GM12874 (cell line): ENCODE results near the gene ROMO1.

ENCODE experiments used
- TF ChIP-seq, protein P1 (sequence below): IDR thresholded peaks from 2 replicates; pipeline ENCODE4 v1.5.1; 2011; ENCODE audit warnings: low read depth, mild to moderate bottlenecking, control low read depth, low read length, moderate library complexity; ENCODE audit not compliant: insufficient read depth

Gene ROMO1

DNA sequence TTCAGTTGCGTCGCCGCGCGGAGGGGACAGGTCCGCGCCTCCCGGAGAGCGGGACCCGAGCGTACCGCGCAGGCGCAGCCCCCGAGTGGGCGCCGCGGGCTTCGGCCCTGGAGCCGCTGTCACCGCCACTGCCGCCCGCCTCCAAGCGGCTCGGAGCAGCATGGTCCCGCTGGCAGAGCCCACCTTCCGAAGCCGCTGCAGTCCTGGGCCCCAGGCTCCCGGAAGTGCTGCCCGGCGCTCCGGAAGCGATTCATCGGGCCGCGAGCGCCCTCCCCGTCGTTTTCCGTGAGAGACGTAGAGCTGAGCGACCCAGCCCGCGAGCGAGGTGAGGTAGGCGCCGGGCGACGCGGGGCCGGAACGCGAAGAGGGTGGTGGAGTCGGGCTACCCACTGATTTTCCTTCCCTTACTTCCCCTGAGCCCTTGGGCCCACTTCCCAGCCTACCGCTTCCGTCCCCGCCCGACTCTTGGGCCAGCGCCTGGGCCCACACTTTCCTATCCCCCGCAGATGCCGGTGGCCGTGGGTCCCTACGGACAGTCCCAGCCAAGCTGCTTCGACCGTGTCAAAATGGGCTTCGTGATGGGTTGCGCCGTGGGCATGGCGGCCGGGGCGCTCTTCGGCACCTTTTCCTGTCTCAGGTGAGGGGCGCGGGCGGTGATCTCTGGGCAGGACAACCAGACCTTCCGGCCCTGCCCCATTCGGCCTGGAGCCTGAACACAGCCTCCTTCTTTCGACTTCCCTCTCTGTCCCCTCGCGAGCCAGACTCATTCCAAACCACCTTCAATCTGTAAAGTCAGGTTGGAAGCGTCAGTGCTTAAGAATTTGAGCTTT, at the start of gene ROMO1, which contains the start of gene NFS1:
Gene ROMO1 (plus strand): TSS at position 279 of the 830 bp plus-strand sequence. CDS start 228 bp downstream, at position 507.
Gene NFS1 (minus strand): TSS at position 226 of the 830 bp plus-strand sequence. CDS start 64 bp downstream, at position 162.
- TF ChIP-seq, protein P1, sequence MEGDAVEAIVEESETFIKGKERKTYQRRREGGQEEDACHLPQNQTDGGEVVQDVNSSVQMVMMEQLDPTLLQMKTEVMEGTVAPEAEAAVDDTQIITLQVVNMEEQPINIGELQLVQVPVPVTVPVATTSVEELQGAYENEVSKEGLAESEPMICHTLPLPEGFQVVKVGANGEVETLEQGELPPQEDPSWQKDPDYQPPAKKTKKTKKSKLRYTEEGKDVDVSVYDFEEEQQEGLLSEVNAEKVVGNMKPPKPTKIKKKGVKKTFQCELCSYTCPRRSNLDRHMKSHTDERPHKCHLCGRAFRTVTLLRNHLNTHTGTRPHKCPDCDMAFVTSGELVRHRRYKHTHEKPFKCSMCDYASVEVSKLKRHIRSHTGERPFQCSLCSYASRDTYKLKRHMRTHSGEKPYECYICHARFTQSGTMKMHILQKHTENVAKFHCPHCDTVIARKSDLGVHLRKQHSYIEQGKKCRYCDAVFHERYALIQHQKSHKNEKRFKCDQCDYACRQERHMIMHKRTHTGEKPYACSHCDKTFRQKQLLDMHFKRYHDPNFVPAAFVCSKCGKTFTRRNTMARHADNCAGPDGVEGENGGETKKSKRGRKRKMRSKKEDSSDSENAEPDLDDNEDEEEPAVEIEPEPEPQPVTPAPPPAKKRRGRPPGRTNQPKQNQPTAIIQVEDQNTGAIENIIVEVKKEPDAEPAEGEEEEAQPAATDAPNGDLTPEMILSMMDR: peak; percentile 16; the same call in 1 of the 2 replicates

DNA sequence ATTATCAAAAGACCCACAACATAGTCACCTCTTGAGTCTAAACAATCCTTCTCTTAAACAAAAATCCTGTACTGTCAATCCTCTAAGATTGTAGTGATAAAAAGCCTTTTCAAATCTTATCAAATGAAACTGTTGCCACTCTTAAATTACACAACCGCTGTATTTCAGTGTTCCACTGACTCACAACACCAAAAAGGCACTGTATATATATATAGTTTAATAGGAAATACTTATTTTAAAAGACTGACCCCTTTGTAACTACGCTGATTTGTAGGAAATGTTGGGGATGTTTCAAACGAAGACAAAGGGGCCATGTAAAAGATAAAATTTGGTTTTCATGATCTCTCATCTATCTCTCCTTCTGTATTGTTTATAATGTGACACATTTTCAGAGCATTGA, 48.6 kb upstream of the ROMO1 start:
- TF ChIP-seq, protein P1: no peak

DNA sequence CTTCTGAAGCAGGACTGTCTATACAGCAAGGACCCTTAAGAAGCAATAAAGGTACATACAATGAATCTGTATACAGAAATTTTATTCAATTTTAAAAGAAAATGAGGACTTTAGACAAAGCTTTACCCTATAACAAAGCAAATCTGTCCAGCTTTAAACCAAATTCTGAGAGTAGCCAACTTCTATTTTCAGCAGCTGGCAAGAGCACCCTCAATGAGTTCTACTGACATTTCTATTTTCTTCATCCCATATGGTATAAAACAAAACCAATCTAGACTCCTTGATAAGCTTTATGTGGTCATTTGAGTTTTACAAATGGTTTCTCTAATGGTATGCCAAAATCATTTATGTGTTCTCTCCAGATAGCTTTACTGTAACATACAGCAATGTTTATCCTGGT, 47.2 kb upstream of the ROMO1 start:
- TF ChIP-seq, protein P1: no peak

DNA sequence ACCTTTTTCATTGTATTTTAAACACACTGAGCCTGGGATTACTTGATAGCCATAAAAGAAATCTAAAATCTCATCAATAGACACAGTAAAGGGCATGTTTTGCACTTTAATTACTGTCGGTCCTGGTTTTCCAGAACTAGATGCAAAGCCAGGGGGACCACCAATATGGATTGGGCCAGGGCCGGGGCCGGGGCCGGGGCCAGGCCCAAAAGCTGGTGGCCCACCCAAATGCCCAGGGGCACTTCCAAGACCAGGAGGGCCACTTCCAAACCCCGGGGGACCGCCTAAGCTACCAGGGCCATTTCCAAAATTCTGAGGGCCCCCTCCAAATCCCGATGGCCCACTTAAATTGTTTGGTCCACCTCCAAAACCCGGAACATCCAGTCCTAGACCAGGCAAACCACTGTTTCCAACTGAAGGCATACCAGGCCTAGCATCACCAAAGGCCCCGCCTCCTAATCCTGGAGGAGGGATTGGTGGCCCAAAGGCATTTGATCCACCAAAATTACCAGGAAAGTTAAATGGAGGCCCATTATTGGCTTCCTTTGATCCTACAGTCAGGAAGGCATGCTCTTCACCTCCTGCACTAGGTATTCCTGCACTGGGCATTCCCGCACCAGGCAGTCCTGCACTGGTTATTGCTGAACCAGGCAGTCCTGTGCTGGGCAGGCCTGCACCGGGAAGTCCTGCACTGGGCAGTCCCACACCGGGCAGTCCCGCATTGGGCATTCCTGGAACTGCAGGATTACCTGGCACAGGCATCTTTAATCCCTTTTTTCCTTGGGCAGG, 46.4 kb upstream of the ROMO1 start:
- TF ChIP-seq, protein P1: no peak

DNA sequence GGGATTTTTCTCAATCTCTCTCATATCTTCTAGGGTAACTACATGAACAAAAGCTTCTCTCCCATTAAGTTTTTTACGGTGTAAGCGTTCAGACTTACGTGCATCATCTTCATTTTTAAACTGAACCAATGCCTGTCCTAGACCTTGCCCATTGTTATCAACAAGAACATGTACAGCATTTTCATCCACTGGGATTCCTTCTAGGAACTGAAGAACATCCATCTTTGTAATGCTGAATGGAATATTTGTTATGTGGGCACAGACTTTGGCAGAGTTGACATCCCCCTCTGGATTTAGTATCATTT, 45.8 kb upstream of the ROMO1 start:
- TF ChIP-seq, protein P1: no peak

DNA sequence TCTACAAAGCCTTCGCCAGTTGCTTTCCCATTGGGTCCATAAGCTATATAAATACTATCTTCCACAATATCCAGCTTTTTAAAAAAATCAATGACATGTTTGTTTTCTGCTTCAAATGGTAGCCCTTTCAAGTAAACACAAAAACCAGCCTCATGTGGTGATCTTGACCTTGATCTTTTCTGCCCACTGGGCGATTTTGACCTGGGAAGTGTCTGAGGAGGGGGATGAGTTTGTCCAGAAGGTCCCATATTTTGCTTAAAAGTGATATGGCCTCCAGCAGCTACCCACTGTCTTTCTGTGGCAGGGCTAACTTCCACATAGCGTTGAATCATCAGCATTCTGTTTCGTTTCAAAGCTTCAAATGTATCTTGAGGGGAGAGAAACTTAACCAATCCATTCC, 45.3 kb upstream of the ROMO1 start:
- TF ChIP-seq, protein P1: no peak

DNA sequence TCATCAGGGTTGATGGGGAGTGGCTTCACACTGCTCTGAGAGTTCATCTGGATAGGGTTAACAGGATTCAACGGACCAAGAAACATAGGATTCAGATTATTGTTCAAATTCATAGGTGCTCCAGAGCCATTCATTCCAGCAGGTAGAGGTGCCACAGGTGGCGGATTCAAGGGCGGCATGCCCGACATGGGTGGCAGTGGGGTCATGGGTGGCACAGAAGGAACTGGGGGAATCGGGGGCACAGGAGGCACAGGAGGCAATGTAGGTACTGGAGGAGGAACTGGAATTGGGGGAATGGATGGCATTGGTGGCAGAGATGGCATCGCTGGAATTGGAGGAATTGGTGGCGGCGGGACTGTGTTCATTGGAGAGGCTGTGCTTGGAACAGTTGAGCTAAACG, 44.8 kb upstream of the ROMO1 start:
- TF ChIP-seq, protein P1: no peak
